Measurements from ENCODE around the gene PBX1.

DNA sequence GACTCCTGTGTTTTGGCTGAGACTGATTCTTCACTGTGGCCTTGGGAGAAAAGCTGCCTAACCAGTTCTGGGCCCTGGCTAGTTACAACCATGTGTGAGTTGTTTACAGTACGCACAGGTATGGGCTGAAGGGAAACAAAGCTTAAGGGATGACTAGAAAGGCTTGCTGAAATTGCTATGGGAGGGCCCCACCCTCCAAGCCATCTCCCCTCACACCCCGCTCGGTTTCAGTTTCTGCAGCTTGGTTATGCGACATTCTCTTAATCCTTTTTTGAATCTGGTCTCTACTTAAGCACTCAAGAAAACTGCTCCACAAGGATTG is 43.1 kb downstream of the PBX1 start:
- TF ChIP-seq, protein P1, sequence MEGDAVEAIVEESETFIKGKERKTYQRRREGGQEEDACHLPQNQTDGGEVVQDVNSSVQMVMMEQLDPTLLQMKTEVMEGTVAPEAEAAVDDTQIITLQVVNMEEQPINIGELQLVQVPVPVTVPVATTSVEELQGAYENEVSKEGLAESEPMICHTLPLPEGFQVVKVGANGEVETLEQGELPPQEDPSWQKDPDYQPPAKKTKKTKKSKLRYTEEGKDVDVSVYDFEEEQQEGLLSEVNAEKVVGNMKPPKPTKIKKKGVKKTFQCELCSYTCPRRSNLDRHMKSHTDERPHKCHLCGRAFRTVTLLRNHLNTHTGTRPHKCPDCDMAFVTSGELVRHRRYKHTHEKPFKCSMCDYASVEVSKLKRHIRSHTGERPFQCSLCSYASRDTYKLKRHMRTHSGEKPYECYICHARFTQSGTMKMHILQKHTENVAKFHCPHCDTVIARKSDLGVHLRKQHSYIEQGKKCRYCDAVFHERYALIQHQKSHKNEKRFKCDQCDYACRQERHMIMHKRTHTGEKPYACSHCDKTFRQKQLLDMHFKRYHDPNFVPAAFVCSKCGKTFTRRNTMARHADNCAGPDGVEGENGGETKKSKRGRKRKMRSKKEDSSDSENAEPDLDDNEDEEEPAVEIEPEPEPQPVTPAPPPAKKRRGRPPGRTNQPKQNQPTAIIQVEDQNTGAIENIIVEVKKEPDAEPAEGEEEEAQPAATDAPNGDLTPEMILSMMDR (optimal IDR thresholded peaks at IDR 0.05 in 1 of 3, IDR thresholded peaks at IDR 0.05 in 1 of 3, conservative IDR thresholded peaks at IDR 0.05 in 1 of 3; ENCODE audit: extremely low read depth in 1 of 3, insufficient read depth in 2 of 3, low read length in 3 of 3): no peak
- TF ChIP-seq EZH2 (IDR thresholded peaks at IDR 0.05; ENCODE audit: low read length): no peak
